ENCODE results near the gene FEM1C. TPM values are rescaled to one million over a fixed set of nuclear protein-coding genes. Genes with fewer than 3 reads are reported as not detected.

FEM1C gene
- total RNA-seq, 1 experiment from 2014 or later, result 10.4 TPM

GRCh38 chr5:115477581-115477980, 67.0 kb downstream of the FEM1C start:
- Histone ChIP-seq H3K4me3 (ENCODE audit: low read depth in 2 of 2, low read length in 2 of 2) (no peak overlapping the region), H3K36me3 (ENCODE audit: control insufficient read depth, insufficient read depth, low read length) (no peaks in the 10 kb centered on the region), H3K27ac (ENCODE audit: low read length) (no peak overlapping the region), H3K27me3 (ENCODE audit: control insufficient read depth, insufficient read depth, low read length) (no peaks in the 10 kb centered on the region; the same call in 1 of the 2 replicates), H3K9me3 (ENCODE audit: control insufficient read depth, insufficient read depth, low read depth, low read length) (no peaks in the 10 kb centered on the region), H3K4me1 (ENCODE audit: control insufficient read depth, insufficient read depth, low read length) (no peaks in the 10 kb centered on the region)
- ChIA-PET CTCF (no interaction called here), POLR2A (no interaction called here)
- no TSS peak for BruUV-seq (replicated peaks)
- ATAC-seq (no peak), DNase-seq (ENCODE audit: low read depth, low spot score) (no peak)
- intact Hi-C loops (cut with micrococcal nuclease; ENCODE audit: unreplicated experiment) (no loop called here), in situ Hi-C loops (cut with HindIII; ENCODE audit: low pct_unique_long_range_greater_than_20kb, low sequenced_read_pairs) (no loop called here)
- no peak for TF ChIP-seq SIN3A (IDR thresholded peaks at IDR 0.05; ENCODE audit: borderline replicate concordance, insufficient read depth, low read depth, low read length)
- TF ChIP-seq REST (IDR thresholded peaks at IDR 0.05; ENCODE audit: insufficient read depth in 1 of 2, low read depth in 2 of 2, low read length in 1 of 2), result no peak
- no peak for TF ChIP-seq CTCF (IDR thresholded peaks at IDR 0.05)
- no peak for TF ChIP-seq TCF7L2 (IDR thresholded peaks at IDR 0.05; ENCODE audit: low read depth, low read length)
- no peak for TF ChIP-seq POLR2AphosphoS5 (IDR thresholded peaks at IDR 0.05; ENCODE audit: low read depth, low read length)

GRCh38 chr5:115475788-115476187, 68.8 kb downstream of the FEM1C start:
- ATAC-seq (no peak), DNase-seq (ENCODE audit: low read depth, low spot score) (no peak)
- Histone ChIP-seq H3K27ac (ENCODE audit: low read length) (no peak overlapping the region), H3K36me3 (ENCODE audit: control insufficient read depth, insufficient read depth, low read length) (no peaks in the 10 kb centered on the region), H3K4me1 (ENCODE audit: control insufficient read depth, insufficient read depth, low read length) (no peaks in the 10 kb centered on the region), H3K9me3 (ENCODE audit: control insufficient read depth, insufficient read depth, low read depth, low read length) (no peaks in the 10 kb centered on the region), H3K27me3 (ENCODE audit: control insufficient read depth, insufficient read depth, low read length) (no peaks in the 10 kb centered on the region), H3K4me3 (ENCODE audit: low read depth in 2 of 2, low read length in 2 of 2) (no peak overlapping the region)
- ChIA-PET CTCF (no interaction called here), POLR2A (no interaction called here)
- intact Hi-C loops (cut with micrococcal nuclease; ENCODE audit: unreplicated experiment) (no loop called here), in situ Hi-C loops (cut with HindIII; ENCODE audit: low pct_unique_long_range_greater_than_20kb, low sequenced_read_pairs) (no loop called here)
- no TSS peak for BruUV-seq (replicated peaks)
- TF ChIP-seq REST (IDR thresholded peaks at IDR 0.05; ENCODE audit: insufficient read depth in 1 of 2, low read depth in 2 of 2, low read length in 1 of 2) (no peak), SIN3A (IDR thresholded peaks at IDR 0.05; ENCODE audit: borderline replicate concordance, insufficient read depth, low read depth, low read length) (no peak)

All from Panc1 (cell line).